GM21526 (cell line): ENCODE measurements around the gene IFIH1.

Source experiments
- ATAC-seq: cut with Tn5 transposase; IDR thresholded peaks from one replicate; pipeline ENCODE4 v1.9.1; 2021; ENCODE audit warnings: moderate library complexity; ENCODE audit not compliant: unreplicated experiment, low FRiP score

IFIH1 gene

DNA sequence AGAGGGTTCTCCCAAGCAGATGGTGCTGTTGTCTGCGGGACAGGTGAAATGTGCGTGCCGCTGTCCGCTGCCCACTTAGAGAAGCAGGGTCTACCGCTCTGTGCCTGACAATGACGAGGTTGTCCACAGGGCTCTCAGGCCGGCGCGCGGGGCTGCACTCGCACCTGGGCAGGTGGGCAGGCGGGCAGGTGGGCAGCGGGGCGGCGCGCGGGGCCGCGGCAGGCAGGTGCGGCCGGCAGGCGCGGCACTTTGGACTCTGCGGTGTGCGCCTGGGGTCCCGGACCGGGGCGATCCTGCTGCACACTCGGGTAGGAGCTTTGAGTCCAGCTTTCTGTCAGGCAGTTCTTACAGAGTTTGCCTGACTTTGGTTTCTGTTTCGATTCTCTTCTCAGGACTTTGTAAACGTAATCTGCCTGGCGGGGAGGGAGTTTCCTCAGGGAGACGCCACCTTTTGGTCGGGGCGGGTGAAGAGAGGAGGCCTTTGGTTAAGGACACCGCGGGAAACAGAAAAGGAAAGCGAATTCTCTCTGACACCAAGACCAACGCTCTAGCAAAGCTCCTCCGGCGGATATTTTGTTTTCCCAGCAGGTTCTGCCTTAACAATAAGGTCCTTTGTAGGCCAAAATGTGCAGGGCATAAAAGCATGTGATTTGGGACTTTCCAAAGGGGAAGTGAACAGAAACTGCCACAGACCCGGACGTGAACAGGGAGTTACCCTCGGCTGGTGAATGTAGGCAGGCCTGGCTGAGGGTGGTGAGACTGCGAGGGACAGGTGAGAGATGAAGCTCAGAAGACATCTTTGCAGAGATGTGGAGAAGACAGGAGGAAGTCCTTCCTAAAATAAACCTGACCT lies at the start of gene IFIH1:
IFIH1 (minus strand) TSS at position 357 of the 853 bp plus-strand sequence. CDS start 377 bp downstream, outside the sequence.
- peak; percentile 77 for ATAC-seq

- ATAC-seq = no peak
These were observed 46.9 kb upstream of the IFIH1 start for GRCh38 chr2:162365392-162365791.

DNA sequence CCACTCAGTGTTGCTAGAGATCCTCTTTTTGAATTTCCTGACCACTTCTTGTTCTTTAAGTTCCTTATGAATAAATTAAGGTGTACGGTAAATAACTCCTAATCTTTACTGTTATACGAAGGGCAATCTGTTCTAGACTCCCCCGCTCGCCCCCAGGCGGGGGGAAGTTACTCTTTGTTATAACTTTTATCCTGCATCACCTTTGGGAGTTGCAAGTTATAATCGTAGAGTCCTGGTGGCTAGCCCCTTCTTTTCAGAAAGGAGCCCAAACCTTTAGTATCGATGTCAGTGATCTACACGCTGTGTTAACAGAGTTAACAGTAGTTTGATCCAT lies 26.1 kb upstream of the IFIH1 start:
- ATAC-seq = no peak

- ATAC-seq = peak; percentile 99
These were observed 25.5 kb upstream of the IFIH1 start, which contains the start of gene GCA for GRCh38 chr2:162343824-162344616. GCA (plus strand) TSS chr2:162344132; CDS start chr2:162344249, 117 bp downstream.

DNA sequence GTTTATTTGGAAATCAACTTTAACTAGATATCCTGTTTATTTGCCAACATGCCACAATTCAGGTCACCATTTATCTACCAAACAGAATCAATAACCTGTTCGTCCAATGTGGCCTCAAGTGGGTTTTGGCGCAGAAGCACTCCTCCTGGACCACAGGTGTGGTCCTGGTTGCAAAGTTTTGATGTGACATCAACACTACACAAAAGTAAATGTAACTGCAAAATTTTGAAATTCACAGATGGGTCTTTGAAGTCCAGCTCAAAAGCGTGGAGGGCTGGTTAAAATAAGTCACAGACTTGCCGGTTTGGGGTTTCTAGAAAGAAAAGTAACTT lies 25.0 kb upstream of the IFIH1 start:
- no peak for ATAC-seq

DNA sequence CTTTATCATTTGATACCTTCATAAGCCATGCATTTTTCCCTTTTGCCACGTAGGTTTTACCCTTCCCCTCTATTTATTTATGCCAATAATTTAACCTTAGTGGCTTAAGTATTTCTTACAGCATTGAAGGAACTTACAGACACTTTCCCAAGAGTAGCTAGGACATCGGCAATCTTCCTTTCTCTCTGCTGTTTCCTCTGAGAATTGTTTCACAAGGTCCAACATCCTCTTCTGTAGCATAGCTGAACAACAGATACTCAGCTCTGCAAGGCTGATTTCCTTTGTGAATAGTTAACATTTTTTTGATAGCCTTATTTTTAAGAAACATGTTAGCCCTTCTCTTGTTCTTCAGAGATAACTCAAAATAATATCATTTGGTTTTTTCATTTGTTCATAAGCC lies 24.4 kb upstream of the IFIH1 start:
- ATAC-seq = no peak

DNA sequence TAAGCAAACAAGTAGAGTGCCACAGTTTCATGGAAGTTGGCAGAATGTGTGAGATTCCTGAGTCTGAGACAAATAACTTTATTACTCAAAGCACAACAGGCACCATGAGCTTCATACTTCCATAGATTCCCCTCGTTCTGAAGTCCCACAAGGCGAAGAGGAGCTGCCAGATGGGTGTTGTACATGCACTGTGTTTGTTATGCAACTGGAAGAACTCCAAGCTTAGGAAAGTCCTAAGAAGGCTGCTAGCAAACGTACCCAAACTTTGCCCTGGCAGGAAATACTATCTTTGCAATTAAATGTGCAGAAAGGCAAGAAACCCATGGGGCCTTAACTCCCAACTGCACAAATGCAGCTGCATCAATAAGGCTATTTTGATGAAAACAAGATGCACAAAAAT lies 23.8 kb upstream of the IFIH1 start:
- ATAC-seq = no peak

GRCh38 chr2:162340822-162341221 lies 22.3 kb upstream of the IFIH1 start:
- ATAC-seq = no peak

DNA sequence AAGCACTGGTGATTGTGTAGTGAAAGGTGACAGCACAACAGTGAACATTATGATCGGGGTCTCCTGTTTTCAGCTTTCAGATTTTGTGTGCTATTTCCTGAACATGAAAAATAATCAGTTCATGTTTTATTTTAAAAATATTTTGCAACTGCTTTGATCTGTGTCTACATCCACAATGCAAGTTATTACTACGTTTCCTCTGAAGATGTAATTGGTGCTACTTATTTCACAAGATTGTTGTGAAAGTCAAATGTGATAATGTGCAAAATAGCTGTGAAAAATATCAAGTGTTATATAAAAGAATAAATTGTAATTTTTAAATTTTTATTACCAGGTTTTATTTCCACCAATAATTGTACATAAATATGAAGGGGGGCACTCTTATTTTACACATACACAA lies 19.4 kb upstream of the IFIH1 start:
- no peak for ATAC-seq

GRCh38 chr2:162333968-162334367 lies 15.5 kb upstream of the IFIH1 start:
- ATAC-seq = no peak

DNA sequence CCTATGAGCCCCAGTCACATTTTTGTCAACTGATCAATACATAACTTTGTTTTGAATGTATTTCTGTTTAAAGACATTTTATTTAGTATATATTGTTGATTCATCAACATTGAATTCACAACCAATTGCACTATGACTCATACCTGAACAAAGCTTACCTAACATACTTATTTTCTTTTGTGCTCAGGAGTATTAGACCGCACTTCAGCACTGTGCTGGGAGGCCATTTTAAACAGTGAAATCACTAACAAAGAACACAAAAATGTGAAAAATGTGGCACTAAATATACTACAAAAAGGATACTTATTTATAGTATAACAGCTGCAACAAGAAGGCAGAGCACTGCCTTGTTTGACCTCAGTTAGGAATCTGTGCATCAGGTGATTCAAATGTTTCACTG lies 12.4 kb upstream of the IFIH1 start:
- ATAC-seq = no peak

- peak; percentile 92 for ATAC-seq
These were observed 10.1 kb upstream of the IFIH1 start for GRCh38 chr2:162328424-162329157.

- no peak for ATAC-seq
These were observed 9.3 kb upstream of the IFIH1 start for GRCh38 chr2:162327806-162328205.

GRCh38 chr2:162327134-162327769 lies 8.8 kb upstream of the IFIH1 start:
- no peak for ATAC-seq

GRCh38 chr2:162324953-162325352 lies 6.5 kb upstream of the IFIH1 start:
- ATAC-seq = no peak

- no peak for ATAC-seq
These were observed 2.5 kb upstream of the IFIH1 start for GRCh38 chr2:162320864-162321517.

DNA sequence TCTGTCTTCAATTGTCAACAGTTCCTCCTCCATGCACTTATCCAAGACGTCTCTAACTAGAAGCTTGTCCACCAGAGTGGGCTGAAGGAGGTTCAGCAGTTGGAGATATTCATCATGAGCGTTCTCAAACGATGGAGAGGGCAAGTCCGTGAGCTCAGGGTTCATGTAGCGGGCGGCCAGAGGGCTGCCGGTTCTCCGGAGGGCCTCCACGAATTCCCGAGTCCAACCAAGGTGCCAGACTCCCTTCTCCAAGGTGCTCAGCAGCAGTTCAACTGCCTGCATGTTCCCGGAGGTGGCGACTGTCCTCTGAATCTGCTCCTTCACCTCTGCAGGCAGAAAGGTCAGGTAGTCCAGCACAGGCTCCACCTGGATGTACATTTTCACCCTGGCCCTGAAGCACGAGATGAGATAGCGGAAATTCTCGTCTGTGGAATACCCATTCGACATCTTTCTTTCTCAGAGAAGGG lies 590 bp downstream of the IFIH1 start:
- peak; percentile 13 for ATAC-seq

- no peak for ATAC-seq
These were observed 1.3 kb downstream of the IFIH1 start for GRCh38 chr2:162317058-162317742.

GRCh38 chr2:162316590-162316989 lies 1.9 kb downstream of the IFIH1 start:
- ATAC-seq = no peak
